Measurements from ENCODE around the gene ERV3-1.
A peak's percentile ranks its signal among the peaks of the same experiment; 100 is the strongest.

DNA sequence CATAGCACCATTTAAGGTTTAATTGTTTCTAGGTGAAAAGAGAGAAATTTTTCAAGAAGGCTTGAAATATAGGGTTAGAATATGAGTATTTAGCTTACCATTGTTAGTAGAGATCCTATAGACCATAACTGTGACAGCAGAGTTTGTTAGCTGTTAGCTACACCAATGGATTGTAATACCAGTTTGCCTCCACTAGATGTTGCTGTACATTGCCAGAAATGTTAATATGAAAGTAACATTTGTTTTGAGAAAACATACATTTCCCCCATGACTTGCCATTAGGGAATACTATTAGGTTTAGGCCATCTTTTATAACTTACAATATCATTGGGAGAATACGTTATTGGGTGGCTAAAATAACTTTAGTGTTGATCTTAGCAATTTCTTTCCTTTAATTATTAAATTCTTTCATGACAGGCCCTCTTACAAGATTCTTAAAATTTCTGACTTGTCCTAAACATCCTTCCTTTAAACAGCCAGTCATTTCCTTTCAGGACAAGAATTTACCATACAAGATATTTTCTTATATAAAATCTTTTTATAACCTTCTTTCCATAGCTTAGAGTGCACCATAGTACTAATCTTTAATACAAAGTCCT, 55.1 kb downstream of the ERV3-1 start:
- TF ChIP-seq, protein P1, sequence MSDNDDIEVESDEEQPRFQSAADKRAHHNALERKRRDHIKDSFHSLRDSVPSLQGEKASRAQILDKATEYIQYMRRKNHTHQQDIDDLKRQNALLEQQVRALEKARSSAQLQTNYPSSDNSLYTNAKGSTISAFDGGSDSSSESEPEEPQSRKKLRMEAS (CRISPR knock-in tag; IDR thresholded peaks at IDR 0.05) = no peak
- TF ChIP-seq ZNF121 (CRISPR knock-in tag; IDR thresholded peaks at IDR 0.05) (no peak), NFE2L1 (CRISPR knock-in tag; IDR thresholded peaks at IDR 0.05) (no peak), TEAD4 (CRISPR knock-in tag; IDR thresholded peaks at IDR 0.05) (no peak), ATF1 (CRISPR knock-in tag; IDR thresholded peaks at IDR 0.05) (no peak), HMGA2 (CRISPR knock-in tag; IDR thresholded peaks at IDR 0.05) (no peak), NR1H2 (CRISPR knock-in tag; IDR thresholded peaks at IDR 0.05) (no peak), JUN (CRISPR knock-in tag; IDR thresholded peaks at IDR 0.05) (no peak), CREM (CRISPR knock-in tag; IDR thresholded peaks at IDR 0.05) (no peak), ESRRA (CRISPR knock-in tag; IDR thresholded peaks at IDR 0.05; ENCODE audit: borderline replicate concordance) (no peak)
- TF ChIP-seq, protein P2, sequence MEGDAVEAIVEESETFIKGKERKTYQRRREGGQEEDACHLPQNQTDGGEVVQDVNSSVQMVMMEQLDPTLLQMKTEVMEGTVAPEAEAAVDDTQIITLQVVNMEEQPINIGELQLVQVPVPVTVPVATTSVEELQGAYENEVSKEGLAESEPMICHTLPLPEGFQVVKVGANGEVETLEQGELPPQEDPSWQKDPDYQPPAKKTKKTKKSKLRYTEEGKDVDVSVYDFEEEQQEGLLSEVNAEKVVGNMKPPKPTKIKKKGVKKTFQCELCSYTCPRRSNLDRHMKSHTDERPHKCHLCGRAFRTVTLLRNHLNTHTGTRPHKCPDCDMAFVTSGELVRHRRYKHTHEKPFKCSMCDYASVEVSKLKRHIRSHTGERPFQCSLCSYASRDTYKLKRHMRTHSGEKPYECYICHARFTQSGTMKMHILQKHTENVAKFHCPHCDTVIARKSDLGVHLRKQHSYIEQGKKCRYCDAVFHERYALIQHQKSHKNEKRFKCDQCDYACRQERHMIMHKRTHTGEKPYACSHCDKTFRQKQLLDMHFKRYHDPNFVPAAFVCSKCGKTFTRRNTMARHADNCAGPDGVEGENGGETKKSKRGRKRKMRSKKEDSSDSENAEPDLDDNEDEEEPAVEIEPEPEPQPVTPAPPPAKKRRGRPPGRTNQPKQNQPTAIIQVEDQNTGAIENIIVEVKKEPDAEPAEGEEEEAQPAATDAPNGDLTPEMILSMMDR (IDR thresholded peaks at IDR 0.05) = peak; percentile 23; the same call in 1 of the 2 replicates
- TF ChIP-seq, protein P3, sequence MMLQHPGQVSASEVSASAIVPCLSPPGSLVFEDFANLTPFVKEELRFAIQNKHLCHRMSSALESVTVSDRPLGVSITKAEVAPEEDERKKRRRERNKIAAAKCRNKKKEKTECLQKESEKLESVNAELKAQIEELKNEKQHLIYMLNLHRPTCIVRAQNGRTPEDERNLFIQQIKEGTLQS (CRISPR knock-in tag; conservative IDR thresholded peaks at IDR 0.05) = no peak
- TF ChIP-seq, protein P4, sequence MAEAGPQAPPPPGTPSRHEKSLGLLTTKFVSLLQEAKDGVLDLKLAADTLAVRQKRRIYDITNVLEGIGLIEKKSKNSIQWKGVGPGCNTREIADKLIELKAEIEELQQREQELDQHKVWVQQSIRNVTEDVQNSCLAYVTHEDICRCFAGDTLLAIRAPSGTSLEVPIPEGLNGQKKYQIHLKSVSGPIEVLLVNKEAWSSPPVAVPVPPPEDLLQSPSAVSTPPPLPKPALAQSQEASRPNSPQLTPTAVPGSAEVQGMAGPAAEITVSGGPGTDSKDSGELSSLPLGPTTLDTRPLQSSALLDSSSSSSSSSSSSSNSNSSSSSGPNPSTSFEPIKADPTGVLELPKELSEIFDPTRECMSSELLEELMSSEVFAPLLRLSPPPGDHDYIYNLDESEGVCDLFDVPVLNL (CRISPR knock-in tag; IDR thresholded peaks at IDR 0.05; ENCODE audit: borderline replicate concordance, low read depth) = no peak
